ENCODE measurements around the gene C7. TPM values are rescaled to one million over a fixed set of nuclear protein-coding genes. Genes with fewer than 3 reads are reported as not detected.

C7 gene
- total RNA-seq, 2 experiments from 2014 or later: not detected

- Mint-ChIP-seq H3K4me3 (no peak overlapping the region), H3K27me3 (peaks cover 10% of the 10 kb centered on the region), H3K4me1 (no peaks in the 10 kb centered on the region), H3K9me3 (ENCODE audit: low read depth) (no peaks in the 10 kb centered on the region), H3K27ac (no peak overlapping the region), H3K36me3 (ENCODE audit: low read depth) (no peaks in the 10 kb centered on the region)
- ChIA-PET POLR2A (no interaction called here), CTCF (no interaction called here)
- DNase-seq (no peak), ATAC-seq (no peak)
- intact Hi-C loops (cut with DNase I, micrococcal nuclease): no loop called here
Measured at GRCh38 chr5:40976041-40976440, 66.7 kb downstream of the C7 start.

GRCh38 chr5:40976836-40977235 lies 67.5 kb downstream of the C7 start:
- Mint-ChIP-seq H3K27me3 (peaks cover 8% of the 10 kb centered on the region), H3K36me3 (ENCODE audit: low read depth) (no peaks in the 10 kb centered on the region), H3K27ac (no peak overlapping the region), H3K4me1 (no peaks in the 10 kb centered on the region), H3K4me3 (no peak overlapping the region), H3K9me3 (ENCODE audit: low read depth) (no peaks in the 10 kb centered on the region)
- intact Hi-C loops (cut with DNase I, micrococcal nuclease): no loop called here
- ChIA-PET POLR2A (no interaction called here), CTCF (interaction anchor here (0.6 to 1.1 kb wide), 2 partner anchors 19 to 116 kb away, joined by 3 to 4 read pairs; no protein-coding TSS in a partner anchor)
- DNase-seq: no peak
- ATAC-seq: no peak

- ChIA-PET CTCF (no interaction called here), POLR2A (no interaction called here)
- Mint-ChIP-seq H3K27ac (no peak overlapping the region), H3K9me3 (ENCODE audit: low read depth) (no peaks in the 10 kb centered on the region), H3K4me1 (no peaks in the 10 kb centered on the region), H3K36me3 (ENCODE audit: low read depth) (no peaks in the 10 kb centered on the region), H3K4me3 (no peak overlapping the region), H3K27me3 (peaks cover 5% of the 10 kb centered on the region)
- intact Hi-C loops (cut with DNase I, micrococcal nuclease): no loop called here
- ATAC-seq: no peak
- DNase-seq: no peak
Measured at GRCh38 chr5:40981420-40981819, 72.1 kb downstream of the C7 start.

GRCh38 chr5:40983781-40984180 lies 74.5 kb downstream of the C7 start:
- no peak overlapping the region for H3K27ac Mint-ChIP-seq
- no peaks in the 10 kb centered on the region for H3K4me1 Mint-ChIP-seq
- DNase-seq (no peak), ATAC-seq (no peak)
- ChIA-PET CTCF (no interaction called here), POLR2A (no interaction called here)
- peaks cover 4% of the 10 kb centered on the region for H3K9me3 Mint-ChIP-seq (ENCODE audit: low read depth)
- intact Hi-C loops (cut with DNase I, micrococcal nuclease): no loop called here
- H3K27me3 Mint-ChIP-seq: peaks cover 5% of the 10 kb centered on the region
- H3K4me3 Mint-ChIP-seq: no peak overlapping the region
- H3K36me3 Mint-ChIP-seq (ENCODE audit: low read depth): no peaks in the 10 kb centered on the region

GRCh38 chr5:40984884-40985283 lies 75.6 kb downstream of the C7 start:
- no peaks in the 10 kb centered on the region for H3K36me3 Mint-ChIP-seq (ENCODE audit: low read depth)
- no peaks in the 10 kb centered on the region for H3K4me1 Mint-ChIP-seq
- H3K27me3 Mint-ChIP-seq: peaks cover 2% of the 10 kb centered on the region
- DNase-seq: no peak
- intact Hi-C loops (cut with DNase I, micrococcal nuclease): no loop called here
- ChIA-PET CTCF (no interaction called here), POLR2A (no interaction called here)
- no peak overlapping the region for H3K27ac Mint-ChIP-seq
- ATAC-seq: no peak
- H3K9me3 Mint-ChIP-seq (ENCODE audit: low read depth): peaks cover 4% of the 10 kb centered on the region
- no peak overlapping the region for H3K4me3 Mint-ChIP-seq

GRCh38 chr5:40985501-40985900 lies 76.2 kb downstream of the C7 start:
- peaks cover 4% of the 10 kb centered on the region for H3K9me3 Mint-ChIP-seq (ENCODE audit: low read depth)

GRCh38 chr5:40986666-40987065 lies 77.4 kb downstream of the C7 start:
- intact Hi-C loops (cut with DNase I, micrococcal nuclease): no loop called here
- DNase-seq (no peak), ATAC-seq (no peak)
- Mint-ChIP-seq H3K4me3 (no peak overlapping the region), H3K27ac (no peak overlapping the region), H3K4me1 (no peaks in the 10 kb centered on the region), H3K36me3 (ENCODE audit: low read depth) (no peaks in the 10 kb centered on the region), H3K27me3 (peaks cover 4% of the 10 kb centered on the region), H3K9me3 (ENCODE audit: low read depth) (peaks cover 4% of the 10 kb centered on the region)
- ChIA-PET POLR2A (no interaction called here), CTCF (no interaction called here)

More at GRCh38 chr5:40985501-40985900, 76.2 kb downstream of the C7 start:
- ATAC-seq: no peak
- intact Hi-C loops (cut with DNase I, micrococcal nuclease): no loop called here
- POLR2A ChIA-PET: no interaction called here
- Mint-ChIP-seq H3K4me3 (no peak overlapping the region), H3K27me3 (peaks cover 4% of the 10 kb centered on the region), H3K27ac (no peak overlapping the region), H3K36me3 (ENCODE audit: low read depth) (no peaks in the 10 kb centered on the region), H3K4me1 (no peaks in the 10 kb centered on the region)
- CTCF ChIA-PET: no interaction called here
- DNase-seq: no peak

GRCh38 chr5:40987349-40987748 lies 78.1 kb downstream of the C7 start:
- H3K9me3 Mint-ChIP-seq (ENCODE audit: low read depth): peaks cover 4% of the 10 kb centered on the region
- intact Hi-C loops (cut with DNase I, micrococcal nuclease): no loop called here
- H3K4me3 Mint-ChIP-seq: no peak overlapping the region
- ChIA-PET POLR2A (no interaction called here), CTCF (no interaction called here)
- H3K27me3 Mint-ChIP-seq: peaks cover 4% of the 10 kb centered on the region
- ATAC-seq (no peak), DNase-seq (no peak)
- H3K36me3 Mint-ChIP-seq (ENCODE audit: low read depth): no peaks in the 10 kb centered on the region
- H3K4me1 Mint-ChIP-seq: no peaks in the 10 kb centered on the region
- H3K27ac Mint-ChIP-seq: no peak overlapping the region

GRCh38 chr5:40988746-40989510 lies 79.6 kb downstream of the C7 start:
- intact Hi-C loops (cut with DNase I, micrococcal nuclease): no loop called here
- no peak for ATAC-seq

GRCh38 chr5:40991168-40991980 lies 82.1 kb downstream of the C7 start:
- H3K9me3 Mint-ChIP-seq (ENCODE audit: low read depth): peaks cover 4% of the 10 kb centered on the region
- H3K36me3 Mint-ChIP-seq (ENCODE audit: low read depth): no peaks in the 10 kb centered on the region
- ATAC-seq: no peak
- no peaks in the 10 kb centered on the region for H3K4me1 Mint-ChIP-seq
- no peak overlapping the region for H3K4me3 Mint-ChIP-seq
- DNase-seq: no peak
- H3K27me3 Mint-ChIP-seq: peaks cover 5% of the 10 kb centered on the region
- POLR2A ChIA-PET: no interaction called here
- intact Hi-C loops (cut with DNase I, micrococcal nuclease): no loop called here
- H3K27ac Mint-ChIP-seq: no peak overlapping the region
- CTCF ChIA-PET: no interaction called here

More at GRCh38 chr5:40988746-40989510, 79.6 kb downstream of the C7 start:
- peaks cover 5% of the 10 kb centered on the region for H3K27me3 Mint-ChIP-seq
- no peak overlapping the region for H3K27ac Mint-ChIP-seq
- POLR2A ChIA-PET: no interaction called here
- H3K9me3 Mint-ChIP-seq (ENCODE audit: low read depth): peaks cover 4% of the 10 kb centered on the region
- CTCF ChIA-PET: interaction anchor here (0.7 kb wide), 2 partner anchors 93 to 1078 kb away, joined by 3 to 4 read pairs; no protein-coding TSS in a partner anchor
- DNase-seq: no peak
- H3K36me3 Mint-ChIP-seq (ENCODE audit: low read depth): no peaks in the 10 kb centered on the region
- H3K4me3 Mint-ChIP-seq: no peak overlapping the region
- no peaks in the 10 kb centered on the region for H3K4me1 Mint-ChIP-seq

GRCh38 chr5:40991981-40992559 lies 82.8 kb downstream of the C7 start:
- Mint-ChIP-seq H3K27ac (no peak overlapping the region), H3K9me3 (ENCODE audit: low read depth) (peaks cover under 1% of the 10 kb centered on the region), H3K4me3 (no peak overlapping the region), H3K4me1 (no peaks in the 10 kb centered on the region), H3K27me3 (peaks cover 5% of the 10 kb centered on the region), H3K36me3 (ENCODE audit: low read depth) (no peaks in the 10 kb centered on the region)
- no peak for ATAC-seq
- intact Hi-C loops (cut with DNase I, micrococcal nuclease): no loop called here
- CTCF ChIA-PET: no interaction called here
- no peak for DNase-seq
- POLR2A ChIA-PET: no interaction called here
